ENCODE results near the gene PIEZO2.

- no peak for TF ChIP-seq CTCF (IDR thresholded peaks at IDR 0.05)
- TF ChIP-seq POLR2A (IDR thresholded peaks at IDR 0.05), result no peak
Observed at GRCh38 chr18:10715791-10716190, 433.6 kb downstream of the PIEZO2 start.

All from heart left ventricle (tissue), 13 donors.